Measurements from ENCODE around the gene INHBE.
"Not testable (repeated sequence)": the region's sequence is repeated elsewhere in the genome, so short reads cannot be mapped to it uniquely, and the experiment has no call there.

INHBE gene

GRCh38 chr12:57441846-57442427, 13.2 kb upstream of the INHBE start:
- no peak for DNase-seq

GRCh38 chr12:57444337-57444736, 10.8 kb upstream of the INHBE start:
- not testable (repeated sequence) for DNase-seq

GRCh38 chr12:57444744-57445143, 10.4 kb upstream of the INHBE start:
- no peak for DNase-seq

DNA sequence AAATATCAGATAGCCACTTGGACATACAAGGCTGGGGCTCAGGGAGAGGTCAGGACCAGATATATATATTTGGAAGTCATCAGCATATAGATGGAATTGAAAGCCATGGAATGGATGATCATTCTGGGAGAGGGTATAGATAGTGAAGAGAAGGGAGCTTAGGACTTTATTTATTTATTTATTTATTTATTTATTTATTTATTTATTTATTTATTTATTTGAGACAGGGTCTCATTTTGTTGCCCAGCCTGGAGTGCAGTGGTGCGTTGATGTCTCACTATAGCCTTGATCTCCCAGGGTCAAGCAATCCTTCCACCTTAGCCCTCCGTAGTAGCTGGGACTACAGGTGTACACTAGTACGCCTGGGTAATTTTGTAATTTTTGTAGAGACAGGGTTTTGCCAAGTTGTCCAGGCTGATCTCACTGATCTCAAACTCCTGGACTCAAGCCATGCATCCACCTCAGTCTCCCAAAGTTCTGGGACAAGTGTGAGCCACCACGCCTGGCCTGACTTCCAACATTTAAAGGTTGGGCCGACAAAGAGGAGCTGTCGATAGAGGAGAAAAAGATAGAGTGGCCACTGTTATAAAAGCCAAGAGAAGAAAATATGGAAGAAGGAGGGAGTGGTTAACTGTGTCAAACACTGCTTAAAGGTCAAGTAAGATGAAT, 8.7 kb upstream of the INHBE start:
- DNase-seq: no peak

GRCh38 chr12:57448669-57449068, 6.4 kb upstream of the INHBE start:
- DNase-seq: no peak

DNA sequence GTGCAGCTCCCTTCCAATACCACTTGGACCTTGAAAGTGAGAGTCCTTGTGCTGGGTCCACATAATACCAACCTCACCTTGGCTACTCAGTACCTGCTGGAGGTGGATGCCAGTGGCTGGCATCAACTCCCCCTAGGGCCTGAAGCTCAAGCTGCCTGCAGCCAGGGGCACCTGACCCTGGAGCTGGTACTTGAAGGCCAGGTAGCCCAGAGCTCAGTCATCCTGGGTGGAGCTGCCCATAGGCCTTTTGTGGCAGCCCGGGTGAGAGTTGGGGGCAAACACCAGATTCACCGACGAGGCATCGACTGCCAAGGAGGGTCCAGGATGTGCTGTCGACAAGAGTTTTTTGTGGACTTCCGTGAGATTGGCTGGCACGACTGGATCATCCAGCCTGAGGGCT, 5.7 kb upstream of the INHBE start:
- DNase-seq: no peak

- DNase-seq: no peak
Observed at GRCh38 chr12:57450057-57450456, 5.0 kb upstream of the INHBE start.

- DNase-seq: no peak
Observed at GRCh38 chr12:57451233-57451778, 3.8 kb upstream of the INHBE start.

DNA sequence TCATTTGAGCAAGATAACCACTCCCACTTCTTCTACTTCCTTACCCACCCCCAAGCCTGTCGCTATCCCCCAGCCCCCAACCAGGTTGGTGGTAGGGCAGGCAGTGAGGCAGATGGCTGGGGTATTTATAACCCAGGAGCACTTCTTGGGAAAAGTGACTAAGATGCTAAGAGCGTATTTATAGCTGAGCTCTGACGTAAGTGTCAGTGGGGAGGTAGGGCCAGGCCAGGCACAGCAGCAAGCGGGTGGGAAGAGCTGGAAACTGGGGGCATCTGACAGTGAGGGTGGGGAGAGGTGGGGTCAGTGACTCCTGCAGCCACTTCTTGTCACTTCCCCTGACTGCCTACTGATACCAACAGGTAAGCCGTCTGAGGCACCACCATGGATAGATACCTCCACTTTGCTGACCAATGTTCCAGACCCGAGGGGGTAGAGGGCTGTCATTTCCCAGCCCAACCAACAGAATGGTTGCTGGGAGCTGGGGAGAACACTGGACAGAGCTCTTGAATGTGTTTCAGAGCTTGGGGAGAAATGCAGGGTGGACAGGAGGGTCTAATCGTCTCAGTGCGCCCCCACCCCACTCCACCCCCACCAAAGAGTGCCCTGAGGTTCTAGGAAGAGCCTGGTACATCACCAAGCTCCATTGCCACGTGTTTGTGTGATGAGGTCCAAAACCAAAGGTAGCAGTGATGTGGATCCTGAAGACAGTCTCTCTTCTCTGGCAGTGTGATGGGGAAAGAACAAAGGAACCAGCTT, 2.7 kb upstream of the INHBE start:
- no peak for DNase-seq

DNA sequence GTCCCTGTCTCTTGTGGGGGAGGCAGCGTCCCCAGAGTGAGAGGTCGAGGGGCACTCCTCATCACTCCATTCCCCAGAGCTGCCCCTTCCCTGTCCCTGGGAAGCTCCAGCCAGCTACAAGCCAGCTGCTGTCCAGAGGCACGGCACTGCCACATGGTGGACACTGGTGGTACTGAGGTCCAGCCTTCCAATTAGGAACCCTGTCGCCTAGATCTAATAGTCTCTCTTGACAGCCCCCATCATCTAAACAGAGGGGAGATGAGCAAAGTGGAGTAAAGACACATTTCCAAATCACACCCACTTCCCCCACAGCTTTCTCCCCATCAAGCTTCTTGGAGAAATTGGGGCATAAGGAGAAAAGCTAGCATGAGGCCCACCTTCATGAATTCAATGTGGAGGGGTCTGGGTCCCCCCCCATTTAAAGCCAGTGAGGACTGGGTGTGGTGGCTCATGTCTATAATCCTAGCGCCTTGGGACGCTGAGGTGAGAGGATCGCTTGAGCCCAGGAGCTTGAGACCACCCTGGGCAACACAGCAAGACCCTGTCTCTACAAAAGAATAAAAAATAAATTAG, 2.1 kb upstream of the INHBE start:
- peak; percentile 19 for DNase-seq

DNA sequence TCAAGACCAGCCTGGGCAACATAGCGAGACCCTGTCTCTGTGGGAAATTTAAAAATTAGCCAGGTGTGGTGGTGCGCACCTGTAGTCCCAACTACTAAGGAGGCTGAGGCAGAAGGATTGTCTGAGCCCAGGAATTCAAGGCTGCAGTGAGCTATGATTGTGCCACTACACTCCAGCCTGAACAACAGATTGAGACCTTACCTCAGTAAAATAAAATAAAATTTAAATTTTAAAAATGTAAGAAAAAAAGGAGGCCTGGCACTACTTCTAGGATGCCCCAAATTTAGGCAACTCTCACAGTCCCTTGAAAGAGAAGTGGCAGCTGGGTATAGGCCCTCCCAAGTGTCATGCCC, 918 bp upstream of the INHBE start:
- no peak for DNase-seq

GRCh38 chr12:57455374-57456144, 452 bp downstream of the INHBE start:
- no peak for DNase-seq

GRCh38 chr12:57456145-57456700, 1.1 kb downstream of the INHBE start:
- DNase-seq: peak; percentile 42

DNA sequence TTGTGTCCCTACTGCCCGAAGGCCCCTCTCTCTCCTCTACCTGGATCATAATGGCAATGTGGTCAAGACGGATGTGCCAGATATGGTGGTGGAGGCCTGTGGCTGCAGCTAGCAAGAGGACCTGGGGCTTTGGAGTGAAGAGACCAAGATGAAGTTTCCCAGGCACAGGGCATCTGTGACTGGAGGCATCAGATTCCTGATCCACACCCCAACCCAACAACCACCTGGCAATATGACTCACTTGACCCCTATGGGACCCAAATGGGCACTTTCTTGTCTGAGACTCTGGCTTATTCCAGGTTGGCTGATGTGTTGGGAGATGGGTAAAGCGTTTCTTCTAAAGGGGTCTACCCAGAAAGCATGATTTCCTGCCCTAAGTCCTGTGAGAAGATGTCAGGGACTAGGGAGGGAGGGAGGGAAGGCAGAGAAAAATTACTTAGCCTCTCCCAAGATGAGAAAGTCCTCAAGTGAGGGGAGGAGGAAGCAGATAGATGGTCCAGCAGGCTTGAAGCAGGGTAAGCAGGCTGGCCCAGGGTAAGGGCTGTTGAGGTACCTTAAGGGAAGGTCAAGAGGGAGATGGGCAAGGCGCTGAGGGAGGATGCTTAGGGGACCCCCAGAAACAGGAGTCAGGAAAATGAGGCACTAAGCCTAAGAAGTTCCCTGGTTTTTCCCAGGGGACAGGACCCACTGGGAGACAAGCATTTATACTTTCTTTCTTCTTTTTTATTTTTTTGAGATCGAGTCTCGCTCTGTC, 1.8 kb downstream of the INHBE start:
- DNase-seq: no peak

GRCh38 chr12:57458665-57459054, 3.6 kb downstream of the INHBE start:
- DNase-seq: no peak

DNA sequence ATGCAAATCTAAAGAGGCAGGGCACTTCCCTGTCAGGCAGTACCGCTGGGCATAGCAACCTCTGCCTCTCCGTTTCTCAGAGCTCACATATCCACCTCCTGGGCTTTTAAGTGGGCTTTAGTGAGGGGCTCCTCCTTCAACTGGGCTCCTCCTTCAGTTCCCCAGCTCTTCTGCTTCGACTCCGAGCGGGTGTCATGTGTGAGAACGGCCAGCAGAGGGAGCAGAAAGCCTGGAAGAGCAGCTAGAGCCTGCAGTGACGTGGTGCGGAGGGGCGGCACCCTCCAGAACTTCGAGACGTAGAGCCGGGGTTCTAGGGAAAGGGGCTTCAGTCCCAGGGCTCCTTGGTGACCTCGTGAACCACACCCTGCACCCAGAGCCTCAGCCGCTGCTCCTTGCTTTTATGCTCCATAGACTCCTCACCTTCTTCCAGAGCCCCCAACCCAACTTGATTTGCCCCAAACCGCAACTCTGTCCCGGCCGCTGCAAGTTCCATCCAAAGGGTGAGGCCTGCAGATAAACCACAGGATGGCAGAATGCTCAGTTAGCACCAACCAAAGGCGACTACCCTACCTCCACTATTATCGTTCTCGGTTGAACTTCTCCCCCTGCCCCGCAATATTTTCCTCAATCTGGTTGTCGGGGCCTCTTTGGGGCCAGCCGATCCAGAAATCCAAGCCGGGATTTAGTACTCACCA, 4.1 kb downstream of the INHBE start:
- DNase-seq: peak; percentile 92

- DNase-seq: no peak
Observed at GRCh38 chr12:57459750-57460467, 4.8 kb downstream of the INHBE start, which contains the start of gene GLI1. Gene GLI1, plus strand, starts transcription at chr12:57459785. Its CDS starts 3,907 bp downstream, at chr12:57463692.

GRCh38 chr12:57460468-57460784, 5.3 kb downstream of the INHBE start:
- DNase-seq: no peak

DNA sequence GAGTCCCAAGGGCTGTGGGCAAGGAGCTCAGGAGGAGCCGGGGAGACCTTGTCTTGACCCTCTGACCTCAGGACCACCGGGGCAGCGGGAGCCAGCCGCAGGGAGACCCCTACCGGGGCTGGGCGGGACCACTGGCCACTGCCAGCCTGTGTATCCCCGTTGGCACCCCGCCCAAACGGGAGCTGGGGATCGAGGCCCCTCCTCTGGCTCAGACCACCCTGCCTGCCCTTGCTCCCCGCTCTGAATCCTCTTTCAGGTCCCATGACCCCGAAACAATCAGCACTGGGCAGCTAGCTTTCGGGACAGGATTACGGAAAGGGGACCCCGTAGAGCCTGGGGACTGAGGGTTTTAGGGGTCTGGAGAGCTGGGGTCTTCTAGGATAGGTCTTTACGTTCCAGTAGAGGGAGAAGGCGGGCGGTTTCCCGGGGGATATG, 5.8 kb downstream of the INHBE start:
- DNase-seq: no peak

DNA sequence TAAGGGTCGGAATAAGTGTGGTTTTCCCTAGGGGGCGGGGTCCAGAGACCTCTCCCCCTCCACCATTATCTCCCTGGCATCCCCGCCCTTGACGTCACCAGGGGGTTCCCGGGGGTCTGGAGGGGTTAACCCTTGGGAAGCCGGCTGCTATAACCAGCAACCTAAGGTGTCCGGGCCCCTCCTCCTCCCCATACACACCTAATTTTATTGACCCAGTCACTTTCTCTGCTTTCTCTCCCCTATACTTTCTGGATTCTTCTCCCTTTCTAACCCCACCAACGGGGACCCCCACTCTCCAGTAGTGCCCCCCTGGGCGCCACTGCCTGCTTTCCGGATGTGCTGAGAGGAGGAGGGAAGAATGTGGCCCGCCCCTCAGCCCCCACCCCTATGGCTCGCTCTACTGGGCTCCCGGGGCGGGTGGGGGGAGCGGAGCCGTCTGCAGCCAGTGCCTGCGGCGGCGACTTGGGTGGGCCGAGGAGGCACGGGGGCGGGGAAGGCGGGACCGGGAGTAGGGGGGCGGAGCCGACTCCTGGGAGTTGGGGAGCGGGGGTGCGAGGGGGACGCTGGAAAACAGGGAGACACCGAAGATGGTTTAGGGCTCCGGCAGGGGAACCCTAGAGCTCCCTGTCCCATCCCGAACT, 6.3 kb downstream of the INHBE start:
- DNase-seq: peak; percentile 33

Measured in activated gamma-delta T cell treated with Interleukin-2 at 50 U/mL for 16 hours (primary cell).